H7 (cell line): Measurements from ENCODE around the gene WWC2. TPM values are rescaled to one million over a fixed set of nuclear protein-coding genes. Genes with fewer than 3 reads are reported as not detected.
A peak's percentile ranks its signal among the peaks of the same experiment; 100 is the strongest.

ENCODE experiments used
- DNase-seq: peaks from one replicate; pipeline ENCODE4 v3.0.0; 2012
- H3K27me3 ChIP-seq: 2 replicates; pipeline ENCODE4 v1.6.0; 2011; ENCODE audit warnings: mild to moderate bottlenecking, low read length; ENCODE audit not compliant: control insufficient read depth, insufficient read depth
- H3K36me3 ChIP-seq: replicated peaks from 2 replicates; pipeline ENCODE4 v1.5.1; 2011; ENCODE audit warnings: low read length; ENCODE audit not compliant: control insufficient read depth, insufficient read depth
- H3K4me3 ChIP-seq: 2 replicates; pipeline ENCODE4 v1.5.1; 2011; ENCODE audit warnings: low read depth, mild to moderate bottlenecking, control low read depth, low read length, moderate library complexity; ENCODE audit not compliant: insufficient read depth
- total RNA-seq: library from RNA; depleted of rRNA; stranded (reverse); fragments of >200 nt; shearing (Covaris generic); gene quantifications from 2 replicates; pipeline ENCODE4 v1.2.3, GENCODE V29; 2014; rRNA removed

WWC2 gene
- 28.7 and 44.5 TPM in 2 replicates for total RNA-seq

- H3K36me3 ChIP-seq: no peaks in the 10 kb centered on the region
- DNase-seq: peak; percentile 94
- peak within 1 kb of the TSS; percentile 89 for H3K4me3 ChIP-seq
- no peaks in the 10 kb centered on the region for H3K27me3 ChIP-seq
Measured at GRCh38 chr4:183098723-183099536, at the start of gene WWC2. Gene WWC2, plus strand, starts transcription at chr4:183099257. Its CDS starts 235 bp downstream, at chr4:183099492.

- no peak for DNase-seq
Measured at GRCh38 chr4:183053681-183054080, 45.4 kb upstream of the WWC2 start.

GRCh38 chr4:183057255-183057654, 41.8 kb upstream of the WWC2 start:
- Histone ChIP-seq H3K36me3 (no peaks in the 10 kb centered on the region), H3K27me3 (no peaks in the 10 kb centered on the region), H3K4me3 (no peak overlapping the region)
- no peak for DNase-seq

More at GRCh38 chr4:183053681-183054080, 45.4 kb upstream of the WWC2 start:
- no peak overlapping the region for H3K4me3 ChIP-seq
- H3K27me3 ChIP-seq: no peaks in the 10 kb centered on the region
- no peaks in the 10 kb centered on the region for H3K36me3 ChIP-seq

GRCh38 chr4:183059797-183060196, 39.3 kb upstream of the WWC2 start:
- no peak for DNase-seq
- Histone ChIP-seq H3K27me3 (no peaks in the 10 kb centered on the region), H3K4me3 (no peak overlapping the region), H3K36me3 (no peaks in the 10 kb centered on the region)

- no peak overlapping the region for H3K4me3 ChIP-seq
- no peaks in the 10 kb centered on the region for H3K36me3 ChIP-seq
Measured at GRCh38 chr4:183068502-183068901, 30.6 kb upstream of the WWC2 start.

GRCh38 chr4:183071222-183071621, 27.8 kb upstream of the WWC2 start:
- DNase-seq: no peak
- Histone ChIP-seq H3K4me3 (no peak overlapping the region), H3K36me3 (no peaks in the 10 kb centered on the region), H3K27me3 (no peaks in the 10 kb centered on the region)

More at GRCh38 chr4:183068502-183068901, 30.6 kb upstream of the WWC2 start:
- no peak for DNase-seq
- no peaks in the 10 kb centered on the region for H3K27me3 ChIP-seq

GRCh38 chr4:183072176-183072575, 26.9 kb upstream of the WWC2 start:
- no peak for DNase-seq
- Histone ChIP-seq H3K4me3 (no peak overlapping the region), H3K27me3 (no peaks in the 10 kb centered on the region), H3K36me3 (no peaks in the 10 kb centered on the region)

- no peak for DNase-seq
- H3K27me3 ChIP-seq: no peaks in the 10 kb centered on the region
- H3K36me3 ChIP-seq: no peaks in the 10 kb centered on the region
- no peak overlapping the region for H3K4me3 ChIP-seq
Measured at GRCh38 chr4:183073838-183074145, 25.3 kb upstream of the WWC2 start.

- no peak overlapping the region for H3K4me3 ChIP-seq
- DNase-seq: no peak
- H3K36me3 ChIP-seq: no peaks in the 10 kb centered on the region
- no peaks in the 10 kb centered on the region for H3K27me3 ChIP-seq
Measured at GRCh38 chr4:183074288-183074990, 24.6 kb upstream of the WWC2 start.

- H3K4me3 ChIP-seq: no peak overlapping the region
- DNase-seq: peak; percentile 58
- no peaks in the 10 kb centered on the region for H3K27me3 ChIP-seq
- no peaks in the 10 kb centered on the region for H3K36me3 ChIP-seq
Measured at GRCh38 chr4:183078634-183079033, 20.4 kb upstream of the WWC2 start.

GRCh38 chr4:183080372-183081115, 18.5 kb upstream of the WWC2 start:
- Histone ChIP-seq H3K27me3 (no peaks in the 10 kb centered on the region), H3K36me3 (no peaks in the 10 kb centered on the region), H3K4me3 (no peak overlapping the region)
- DNase-seq: peak; percentile 57

- H3K36me3 ChIP-seq: no peaks in the 10 kb centered on the region
- no peak for DNase-seq
- H3K4me3 ChIP-seq: no peak overlapping the region
- no peaks in the 10 kb centered on the region for H3K27me3 ChIP-seq
Measured at GRCh38 chr4:183081116-183081469, 18.0 kb upstream of the WWC2 start.

- H3K27me3 ChIP-seq: no peaks in the 10 kb centered on the region
- no peak for DNase-seq
- no peaks in the 10 kb centered on the region for H3K36me3 ChIP-seq
- no peak overlapping the region for H3K4me3 ChIP-seq
Measured at GRCh38 chr4:183082053-183082452, 17.0 kb upstream of the WWC2 start.

- H3K4me3 ChIP-seq: no peak overlapping the region
- no peaks in the 10 kb centered on the region for H3K27me3 ChIP-seq
- H3K36me3 ChIP-seq: no peaks in the 10 kb centered on the region
- no peak for DNase-seq
Measured at GRCh38 chr4:183094393-183095198, 4.5 kb upstream of the WWC2 start.
